ENCODE measurements around the gene PCDHB9. TPM values are rescaled to one million over a fixed set of nuclear protein-coding genes. Genes with fewer than 3 reads are reported as not detected.
"Not testable (repeated sequence)": the region's sequence is repeated elsewhere in the genome, so short reads cannot be mapped to it uniquely, and the experiment has no call there.

The PCDHB9 gene
- total and polyA plus RNA-seq, 2 of the 4 experiments (the other 2 are of a cell fraction), result 0.10 to 0.18 TPM

DNA sequence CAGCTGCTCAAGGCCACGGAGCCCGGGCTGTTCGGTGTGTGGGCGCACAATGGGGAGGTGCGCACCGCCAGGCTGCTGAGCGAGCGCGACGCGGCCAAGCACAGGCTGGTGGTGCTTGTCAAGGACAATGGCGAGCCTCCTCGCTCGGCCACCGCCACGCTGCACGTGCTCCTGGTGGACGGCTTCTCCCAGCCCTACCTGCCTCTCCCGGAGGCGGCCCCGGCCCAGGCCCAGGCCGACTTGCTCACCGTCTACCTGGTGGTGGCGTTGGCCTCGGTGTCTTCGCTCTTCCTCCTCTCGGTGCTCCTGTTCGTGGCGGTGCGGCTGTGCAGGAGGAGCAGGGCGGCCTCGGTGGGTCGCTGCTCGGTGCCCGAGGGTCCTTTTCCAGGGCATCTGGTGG is 2.2 kb downstream of the PCDHB9 start:
- H3K9me3 ChIP-seq (ENCODE audit: control insufficient read depth, insufficient read depth, low read length), result peaks cover 15% of the 10 kb centered on the region; the same call in 1 of the 2 replicates
- H3K23ac ChIP-seq (ENCODE audit: low read depth, low read length); H2BK5ac ChIP-seq (ENCODE audit: low read depth, low read length, poor library complexity, severe bottlenecking); H2AFZ ChIP-seq (replicated peaks; ENCODE audit: low read length, poor library complexity); H2BK120ac ChIP-seq (ENCODE audit: low read depth, low read length); H3K4me2 ChIP-seq (ENCODE audit: low read depth, low read length); H2AK5ac ChIP-seq (ENCODE audit: low read depth, low read length); H4K91ac ChIP-seq (ENCODE audit: insufficient read depth, low read depth, low read length); H4K8ac ChIP-seq (ENCODE audit: low read depth in 2 of 2, low read length in 2 of 2); H2BK20ac ChIP-seq (ENCODE audit: low read depth, low read length); intact Hi-C loops (cut with micrococcal nuclease); ATAC-seq (ENCODE audit: low read depth); H3K27ac ChIP-seq (ENCODE audit: insufficient read depth, low read length); BruUV-seq (replicated peaks); in situ Hi-C loops (cut with MboI; ENCODE audit: low sequenced_read_pairs); H3K18ac ChIP-seq (ENCODE audit: low read depth, low read length); DNase-seq; H3K36me3 ChIP-seq (ENCODE audit: control insufficient read depth, insufficient read depth, low read length); H4K5ac ChIP-seq (ENCODE audit: low read depth, low read length); H3K4ac ChIP-seq (ENCODE audit: low read depth, low read length); H3K9ac ChIP-seq (ENCODE audit: low read depth, low read length); H4K20me1 ChIP-seq (ENCODE audit: insufficient read depth, low read length); H2AK9ac ChIP-seq (replicated peaks; ENCODE audit: low read depth, low read length, poor library complexity); H3K79me1 ChIP-seq (ENCODE audit: low read depth in 1 of 2, low read length in 2 of 2); H2BK15ac ChIP-seq (ENCODE audit: low read depth, low read length); H3K14ac ChIP-seq (replicated peaks; ENCODE audit: low read depth, low read length); dilution Hi-C loops (cut with HindIII; ENCODE audit: low sequenced_read_pairs, unreplicated experiment); H3K9me1 ChIP-seq (ENCODE audit: insufficient read depth, low read length); POLR2A ChIA-PET (ENCODE audit: unreplicated experiment); H3K27me3 ChIP-seq (ENCODE audit: control insufficient read depth, insufficient read depth, low read length); H3K56ac ChIP-seq (ENCODE audit: extremely low read depth, insufficient read depth, low read length); H3K4me1 ChIP-seq (ENCODE audit: control insufficient read depth, insufficient read depth, low read length); CTCF ChIA-PET; H3K4me3 ChIP-seq (ENCODE audit: insufficient read depth, low read depth, low read length): not testable (repeated sequence)
- 25% methylated on average over 4 of the region's 35 CpGs; no CpG with 5 or more reads in 1 of the 2 experiments for WGBS, 2 experiments (ENCODE audit: extremely low coverage in 2 of 2, insufficient read length in 1 of 2)
